ENCODE data around the gene SORCS1. TPM values are rescaled to one million over a fixed set of nuclear protein-coding genes. Genes with fewer than 3 reads are reported as not detected.

Gene SORCS1
- total and polyA plus RNA-seq, 2 experiments from 2014 or later: 1.1 to 4.6 TPM

GRCh38 chr10:106903180-106903579 lies 261.3 kb downstream of the SORCS1 start:
- TF ChIP-seq EZH2phosphoT487 (IDR thresholded peaks at IDR 0.05; ENCODE audit: low read depth, severe bottlenecking, unreplicated experiment) (no peak), CTCF (IDR thresholded peaks at IDR 0.05; ENCODE audit: poor library complexity) (no peak), EZH2 (IDR thresholded peaks at IDR 0.05; ENCODE audit: borderline replicate concordance) (no peak)
- Histone ChIP-seq H3K9me3 (ENCODE audit: low read depth) (no peaks in the 10 kb centered on the region), H3K79me2 (no peaks in the 10 kb centered on the region), H3K4me3 (no peak overlapping the region), H3K36me3 (replicated peaks; ENCODE audit: insufficient read depth, low read depth) (no peaks in the 10 kb centered on the region), H2AFZ (no peak overlapping the region), H3K27ac (no peak overlapping the region), H4K20me1 (ENCODE audit: insufficient read depth, poor library complexity, severe bottlenecking) (no peaks in the 10 kb centered on the region), H3K27me3 (no peaks in the 10 kb centered on the region), H3K4me2 (no peak overlapping the region), H3K4me1 (ENCODE audit: insufficient read depth) (peaks cover 9% of the 10 kb centered on the region), H3K9me2 (replicated peaks; ENCODE audit: insufficient read depth) (no peaks in the 10 kb centered on the region)
- WGBS (ENCODE audit: low lambda C conversion rate, missing lambda C conversion rate): 94% methylated on average over 2 of the region's 2 CpGs
- no peak for DNase-seq (ENCODE audit: low spot score)

- 87% methylated on average over 7 of the region's 7 CpGs for WGBS (ENCODE audit: low lambda C conversion rate, missing lambda C conversion rate)
These were observed 264.4 kb downstream of the SORCS1 start for GRCh38 chr10:106900016-106900652.

GRCh38 chr10:106898446-106898845 lies 266.1 kb downstream of the SORCS1 start:
- H3K27me3 ChIP-seq: no peaks in the 10 kb centered on the region
- no peaks in the 10 kb centered on the region for H3K9me3 ChIP-seq (ENCODE audit: low read depth)
- no peaks in the 10 kb centered on the region for H3K36me3 ChIP-seq (replicated peaks; ENCODE audit: insufficient read depth, low read depth)
- 60% methylated on average over 4 of the region's 4 CpGs for WGBS (ENCODE audit: low lambda C conversion rate, missing lambda C conversion rate)
- H3K4me1 ChIP-seq (ENCODE audit: insufficient read depth): peaks cover 30% of the 10 kb centered on the region
- TF ChIP-seq CTCF (IDR thresholded peaks at IDR 0.05; ENCODE audit: poor library complexity): no peak
- no peak for TF ChIP-seq EZH2 (IDR thresholded peaks at IDR 0.05; ENCODE audit: borderline replicate concordance)
- TF ChIP-seq EZH2phosphoT487 (IDR thresholded peaks at IDR 0.05; ENCODE audit: low read depth, severe bottlenecking, unreplicated experiment): no peak
- H3K27ac ChIP-seq: peak overlapping the region; percentile 78
- DNase-seq (ENCODE audit: low spot score): no peak
- H3K4me2 ChIP-seq: peak overlapping the region; percentile 35
- no peak overlapping the region for H3K4me3 ChIP-seq
- no peaks in the 10 kb centered on the region for H4K20me1 ChIP-seq (ENCODE audit: insufficient read depth, poor library complexity, severe bottlenecking)
- H2AFZ ChIP-seq: peak overlapping the region; percentile 1
- H3K79me2 ChIP-seq: no peaks in the 10 kb centered on the region
- no peaks in the 10 kb centered on the region for H3K9me2 ChIP-seq (replicated peaks; ENCODE audit: insufficient read depth)

More at GRCh38 chr10:106900016-106900652, 264.4 kb downstream of the SORCS1 start:
- Histone ChIP-seq H2AFZ (no peak overlapping the region), H3K27ac (no peak overlapping the region), H3K79me2 (no peaks in the 10 kb centered on the region), H3K27me3 (no peaks in the 10 kb centered on the region), H3K4me2 (no peak overlapping the region), H3K9me2 (replicated peaks; ENCODE audit: insufficient read depth) (no peaks in the 10 kb centered on the region), H4K20me1 (ENCODE audit: insufficient read depth, poor library complexity, severe bottlenecking) (no peaks in the 10 kb centered on the region), H3K36me3 (replicated peaks; ENCODE audit: insufficient read depth, low read depth) (no peaks in the 10 kb centered on the region), H3K4me1 (ENCODE audit: insufficient read depth) (peaks cover 22% of the 10 kb centered on the region), H3K4me3 (no peak overlapping the region), H3K9me3 (ENCODE audit: low read depth) (no peaks in the 10 kb centered on the region)
- TF ChIP-seq CTCF (IDR thresholded peaks at IDR 0.05; ENCODE audit: poor library complexity): no peak
- DNase-seq (ENCODE audit: low spot score): no peak
